ENCODE results near the gene CENPP.
A peak's percentile ranks its signal among the peaks of the same experiment; 100 is the strongest.

Gene CENPP

DNA sequence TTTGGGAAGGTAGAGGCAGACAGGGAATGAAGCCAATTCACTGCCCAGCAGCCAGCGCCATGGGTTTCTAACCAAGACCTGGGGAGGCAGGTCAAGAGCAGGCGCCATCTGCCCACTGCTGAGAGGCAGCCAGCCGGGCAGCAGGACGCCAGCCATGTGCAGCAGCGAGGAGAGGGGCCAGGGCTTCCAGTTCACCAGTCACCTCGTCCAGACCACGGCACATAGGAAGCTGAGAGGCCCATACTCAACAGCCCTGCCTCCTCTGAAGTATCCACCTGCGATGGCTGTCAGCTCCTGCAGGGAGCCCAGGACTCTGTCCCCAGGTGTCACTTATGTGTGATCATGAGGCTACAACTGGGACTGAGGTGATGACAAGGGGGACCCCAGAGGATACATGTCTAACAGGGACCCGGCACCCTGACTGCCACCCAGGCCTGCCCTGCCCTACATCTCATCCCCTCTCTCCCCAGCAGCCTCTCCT lies 314.1 kb downstream of the CENPP start:
- no peak for DNase-seq (ENCODE audit: low spot score)

DNA sequence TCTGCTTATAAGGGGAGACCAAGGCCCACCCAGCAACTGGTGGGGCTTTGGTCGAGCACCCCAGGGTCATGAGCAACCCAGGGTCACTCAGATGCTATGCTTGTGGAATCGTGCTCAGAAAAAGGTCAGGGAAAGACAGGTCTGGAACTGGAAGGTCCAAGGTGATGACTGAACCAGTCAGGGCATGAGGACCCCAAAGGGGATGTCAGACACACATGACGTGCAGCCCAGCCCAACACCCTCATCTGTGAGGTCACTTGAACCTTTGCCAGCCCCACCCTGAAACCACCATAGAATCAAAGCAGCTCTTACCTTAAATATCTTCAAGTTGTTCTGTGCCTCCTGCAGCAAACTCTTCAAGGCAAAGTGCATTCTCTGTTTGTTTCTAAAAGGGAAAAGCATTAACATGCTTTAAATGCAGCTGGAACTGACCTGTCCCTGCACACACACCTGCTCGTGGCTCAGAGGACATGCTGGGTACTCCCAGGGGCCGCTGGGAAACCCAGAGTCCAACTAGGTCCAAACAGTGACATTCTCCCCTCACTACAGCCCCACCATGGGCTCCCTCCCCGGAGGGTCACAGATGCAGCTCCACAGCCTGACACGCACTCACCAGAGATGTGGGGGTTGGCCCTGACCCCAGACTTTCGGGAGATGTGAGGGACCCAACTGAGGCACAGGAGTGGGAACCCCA lies 314.8 kb downstream of the CENPP start:
- no peak for DNase-seq (ENCODE audit: low spot score)

DNA sequence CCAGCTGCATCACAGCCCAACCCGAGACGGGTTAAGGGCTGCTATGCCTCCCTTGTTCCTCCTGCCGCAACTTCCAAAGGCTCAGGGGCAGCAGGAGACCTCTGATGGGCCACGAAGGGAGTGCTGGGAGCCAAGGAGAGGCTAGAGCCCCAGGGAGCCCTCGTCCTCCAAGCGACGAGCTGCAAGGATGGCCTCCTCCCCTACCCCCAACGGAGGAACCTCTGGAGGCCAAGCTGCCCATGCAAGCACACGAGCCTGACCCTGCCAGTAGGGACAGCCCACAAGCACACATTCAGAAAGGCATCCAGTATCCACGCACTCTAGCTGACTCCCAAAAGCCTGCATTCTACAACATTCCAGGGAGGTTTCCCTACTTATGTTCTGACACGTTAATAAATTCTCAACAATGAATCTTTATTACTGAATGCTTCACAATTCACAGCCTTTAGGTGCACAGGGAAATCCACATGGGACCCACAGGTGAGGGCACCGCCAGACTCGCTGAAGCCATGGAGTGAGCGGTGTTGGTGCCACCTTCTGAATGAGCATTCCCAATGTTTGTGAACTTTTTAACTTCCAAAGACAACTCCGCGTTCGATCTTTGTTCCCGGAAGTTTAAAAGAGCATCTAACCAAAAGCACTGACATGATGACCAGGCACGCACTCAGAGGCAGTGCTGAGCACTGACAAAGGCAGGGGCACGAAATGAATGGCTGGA lies 315.5 kb downstream of the CENPP start:
- DNase-seq (ENCODE audit: low spot score): no peak

DNA sequence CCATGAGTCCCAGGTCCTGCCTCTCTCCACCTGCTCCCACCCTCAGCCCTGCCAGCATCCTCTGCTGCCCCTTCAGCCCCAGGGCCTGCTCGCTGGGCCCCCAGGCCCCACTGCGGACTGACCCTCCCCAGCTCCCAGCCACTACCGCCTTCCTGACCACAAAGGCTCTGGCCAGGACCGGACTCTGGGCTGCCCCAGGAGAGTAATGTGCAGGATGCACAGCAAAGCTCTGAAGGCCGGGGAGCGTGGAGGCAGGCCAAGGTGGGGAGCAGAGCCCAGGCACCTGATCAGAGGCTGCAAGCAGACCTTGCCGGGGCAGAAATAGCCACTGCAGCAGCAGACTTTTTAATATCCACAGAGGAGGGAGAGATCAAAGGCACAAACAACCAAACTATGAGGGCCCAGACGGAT lies 316.3 kb downstream of the CENPP start:
- no peak for DNase-seq (ENCODE audit: low spot score)

DNA sequence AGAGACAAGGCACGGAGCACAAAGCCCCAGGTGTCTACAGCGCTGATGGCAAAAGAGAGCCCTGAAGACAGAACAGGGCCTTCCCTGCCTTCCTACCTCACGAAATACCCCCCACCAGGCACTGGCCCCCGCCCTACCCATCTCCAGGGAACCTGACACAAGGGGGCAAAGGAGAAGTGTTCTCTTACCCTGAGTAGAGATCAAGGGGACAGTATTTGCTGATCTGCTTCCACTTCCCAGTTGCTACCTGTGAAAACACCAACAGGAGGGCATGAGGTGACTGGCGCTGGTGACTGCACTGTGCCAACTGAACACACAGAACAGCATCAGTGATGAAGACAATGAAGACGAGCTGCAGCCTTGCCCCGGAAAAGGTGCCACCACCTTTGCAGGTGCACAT lies 316.8 kb downstream of the CENPP start:
- DNase-seq (ENCODE audit: low spot score): no peak

DNA sequence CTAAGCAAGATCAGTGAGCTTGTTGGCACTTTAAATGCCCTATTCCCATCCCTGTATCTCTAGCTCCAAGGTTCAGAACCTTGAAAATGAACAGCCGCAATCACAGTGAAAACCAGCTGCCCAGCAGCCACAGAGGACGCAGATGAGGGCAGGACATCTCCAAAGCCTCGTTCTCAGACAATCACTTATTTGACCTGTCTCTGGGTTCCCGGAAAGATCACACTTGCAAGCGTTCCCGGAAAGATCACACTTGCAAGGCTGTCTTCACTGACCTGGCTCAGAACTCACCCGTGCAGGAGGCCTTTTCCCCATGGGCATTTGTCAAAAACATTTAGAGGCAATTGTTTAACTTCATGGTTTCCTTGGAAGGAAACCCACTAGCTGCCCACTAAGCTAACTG lies 318.5 kb downstream of the CENPP start:
- no peak for DNase-seq (ENCODE audit: low spot score)

DNA sequence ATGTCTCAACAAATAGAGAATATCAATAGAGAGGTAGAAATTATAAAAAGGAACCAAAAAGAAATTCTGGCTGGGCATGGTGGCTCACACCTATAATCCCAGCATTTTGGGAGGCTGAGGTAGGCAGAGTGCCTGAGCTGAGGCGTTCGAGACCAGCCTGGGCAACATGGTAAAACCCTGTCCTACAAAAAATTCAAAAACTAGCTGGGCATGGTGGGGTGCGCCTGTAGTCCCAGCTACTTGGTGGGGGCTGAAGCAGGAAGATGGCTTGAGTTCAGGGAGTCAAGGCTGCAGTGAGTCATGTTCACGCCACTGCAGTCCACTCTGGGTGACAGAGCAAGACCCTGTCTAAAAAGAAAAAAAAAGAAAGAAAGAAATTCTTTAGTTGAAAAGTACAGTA lies 319.3 kb downstream of the CENPP start:
- DNase-seq (ENCODE audit: low spot score): no peak

DNA sequence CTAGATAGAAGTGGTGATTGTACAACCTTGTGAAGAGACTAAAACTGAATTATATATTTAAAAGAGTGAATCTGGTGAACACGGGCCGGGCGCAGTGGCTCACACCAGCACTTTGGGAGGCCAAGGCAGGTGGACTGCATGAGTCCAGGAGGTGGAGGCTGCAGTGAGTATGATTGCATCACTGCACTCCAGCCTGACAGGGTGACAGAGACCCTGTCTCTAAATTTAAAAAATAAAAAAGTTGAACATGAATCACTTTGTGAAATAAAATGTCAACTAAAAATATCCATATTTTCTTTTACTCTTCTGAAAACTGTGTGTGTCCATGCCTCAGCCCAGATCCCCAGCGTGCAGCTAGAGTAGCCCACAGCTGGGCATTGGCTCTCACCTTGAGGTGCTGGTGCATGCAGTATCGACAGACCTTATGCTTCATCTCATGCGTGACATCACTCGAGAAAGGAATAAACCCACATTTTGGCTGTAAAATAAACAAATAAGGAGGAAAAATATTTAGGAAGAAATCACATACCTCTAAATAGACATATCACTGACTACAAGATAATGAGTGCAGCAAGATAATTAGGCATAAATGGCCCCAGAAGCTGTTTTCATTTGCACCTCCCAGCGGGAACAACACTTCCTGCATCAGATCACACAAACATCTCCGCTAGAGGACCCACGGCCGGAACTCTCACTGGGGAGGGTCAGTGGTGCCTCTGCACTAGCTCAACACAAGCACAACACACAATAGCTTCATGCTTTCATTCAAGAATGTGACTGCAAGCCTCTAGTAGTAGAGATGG lies 322.1 kb downstream of the CENPP start:
- DNase-seq (ENCODE audit: low spot score): no peak

DNA sequence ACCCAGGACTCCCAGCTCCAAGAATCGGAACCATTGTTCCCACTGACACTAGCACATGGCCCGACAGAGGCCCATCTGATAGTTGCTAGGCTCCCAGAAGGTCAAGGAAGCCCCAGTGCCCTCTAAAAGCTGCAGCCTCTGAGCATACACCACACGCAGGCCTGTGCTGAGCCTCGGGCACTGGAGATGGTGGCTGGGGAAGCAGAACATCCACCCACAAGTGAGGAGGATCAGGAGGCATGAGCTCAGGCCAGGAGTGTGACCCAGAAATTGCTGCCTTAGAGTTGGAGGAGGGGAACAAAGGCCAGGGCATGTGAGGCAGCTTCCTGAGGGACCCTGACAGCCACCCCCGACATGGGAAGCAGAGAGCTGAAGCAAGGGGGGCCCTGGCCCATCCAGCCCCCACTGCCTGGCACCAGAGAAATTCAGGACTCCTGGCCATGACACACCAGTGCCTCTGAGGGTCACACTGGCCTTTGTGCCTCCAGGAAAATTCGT lies 322.8 kb downstream of the CENPP start:
- no peak for DNase-seq (ENCODE audit: low spot score)

DNA sequence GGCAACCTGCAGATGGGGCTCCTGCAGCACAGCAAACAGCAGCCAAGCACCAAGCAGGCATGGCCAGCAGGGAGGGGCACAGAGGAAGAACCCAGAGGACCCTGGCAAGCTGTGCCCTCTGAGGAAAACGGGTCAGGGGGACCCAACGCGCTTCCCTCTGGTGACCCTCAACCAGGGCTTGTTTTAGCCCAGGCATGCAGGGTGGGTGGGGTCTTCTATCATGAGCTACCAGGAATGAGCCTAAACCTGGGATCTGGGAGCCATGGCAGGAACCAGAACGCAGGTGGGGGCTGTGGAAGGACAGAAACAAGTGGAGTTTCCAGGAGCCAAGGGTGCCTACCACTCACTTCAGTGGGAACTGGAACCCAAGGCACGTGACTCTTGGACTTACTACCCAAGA lies 323.3 kb downstream of the CENPP start:
- no peak for DNase-seq (ENCODE audit: low spot score)

DNA sequence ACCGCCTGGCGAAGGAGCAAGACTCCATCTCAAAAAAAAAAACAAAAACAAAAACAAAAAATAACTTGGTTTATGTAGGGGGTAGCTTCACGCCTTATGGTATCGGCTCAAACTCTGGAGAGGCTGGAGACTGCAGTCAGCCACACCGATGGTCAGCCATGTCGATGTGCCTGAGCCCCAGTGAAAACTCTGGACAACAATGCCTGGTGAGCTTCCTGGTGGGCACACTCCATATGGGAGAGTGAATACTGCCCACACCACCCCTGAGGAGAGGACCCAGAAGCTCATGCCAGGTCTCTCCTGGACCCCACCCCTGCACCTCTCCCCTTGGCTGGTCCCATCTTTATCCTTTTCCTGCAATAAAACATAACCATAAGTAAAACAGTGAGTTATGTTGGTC lies 324.5 kb downstream of the CENPP start:
- DNase-seq (ENCODE audit: low spot score): no peak

DNA sequence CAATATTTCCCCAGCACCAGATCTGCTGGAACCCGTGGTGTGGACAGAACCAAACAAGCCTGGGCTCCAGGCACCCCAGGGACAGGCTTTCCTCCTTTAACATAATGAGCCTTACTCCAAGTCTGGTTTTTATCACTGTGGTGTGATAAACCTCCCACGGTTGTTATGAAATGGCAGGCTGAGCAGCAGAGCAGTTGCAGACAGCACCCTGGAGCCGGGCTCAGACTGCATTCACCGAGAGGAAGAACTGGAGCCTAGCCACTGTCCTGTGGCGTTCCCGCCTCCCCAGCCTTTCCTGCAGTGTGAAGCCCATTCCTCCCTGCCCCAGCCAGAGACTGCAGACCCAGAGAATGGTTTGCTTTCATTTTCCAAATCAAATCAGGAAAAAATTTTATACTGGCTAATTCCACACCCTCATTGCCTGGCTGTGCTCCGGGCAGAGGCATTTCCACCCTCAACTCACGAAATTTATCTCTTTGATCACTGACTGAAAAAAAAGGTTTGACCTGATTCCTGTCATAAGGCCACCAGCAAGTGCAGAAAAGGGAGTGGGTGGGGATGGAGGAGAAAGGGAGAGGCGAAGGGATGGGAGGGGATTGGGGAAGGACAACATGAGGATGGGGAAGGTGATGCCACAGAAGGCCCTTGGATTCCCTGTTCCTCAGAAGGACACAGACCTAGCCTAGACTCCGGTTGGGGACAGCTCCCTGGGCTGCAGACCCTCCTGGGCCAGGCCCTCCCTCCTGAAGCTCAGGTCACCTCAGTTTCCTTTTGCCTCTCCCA lies 325.3 kb downstream of the CENPP start:
- peak; percentile 87 for DNase-seq (ENCODE audit: low spot score)

DNA sequence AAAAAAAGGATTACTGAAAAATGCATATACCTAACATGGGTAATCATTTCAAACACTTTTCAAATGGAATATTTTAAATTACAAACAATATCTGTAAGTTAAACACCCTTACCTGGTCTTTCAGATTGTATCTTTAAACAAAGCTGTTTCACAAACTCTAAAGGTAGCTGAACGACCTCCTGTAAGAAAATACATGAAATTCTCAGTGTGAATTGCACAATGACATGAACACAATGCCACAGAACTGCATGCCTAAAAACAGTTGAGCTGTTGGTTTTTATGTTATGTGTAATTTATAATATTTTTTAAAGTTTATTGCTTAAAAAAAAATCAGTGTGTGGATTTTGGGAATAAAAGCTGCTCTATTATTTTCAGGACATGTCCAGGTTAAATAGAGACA lies 326.7 kb downstream of the CENPP start:
- no peak for DNase-seq (ENCODE audit: low spot score)

DNA sequence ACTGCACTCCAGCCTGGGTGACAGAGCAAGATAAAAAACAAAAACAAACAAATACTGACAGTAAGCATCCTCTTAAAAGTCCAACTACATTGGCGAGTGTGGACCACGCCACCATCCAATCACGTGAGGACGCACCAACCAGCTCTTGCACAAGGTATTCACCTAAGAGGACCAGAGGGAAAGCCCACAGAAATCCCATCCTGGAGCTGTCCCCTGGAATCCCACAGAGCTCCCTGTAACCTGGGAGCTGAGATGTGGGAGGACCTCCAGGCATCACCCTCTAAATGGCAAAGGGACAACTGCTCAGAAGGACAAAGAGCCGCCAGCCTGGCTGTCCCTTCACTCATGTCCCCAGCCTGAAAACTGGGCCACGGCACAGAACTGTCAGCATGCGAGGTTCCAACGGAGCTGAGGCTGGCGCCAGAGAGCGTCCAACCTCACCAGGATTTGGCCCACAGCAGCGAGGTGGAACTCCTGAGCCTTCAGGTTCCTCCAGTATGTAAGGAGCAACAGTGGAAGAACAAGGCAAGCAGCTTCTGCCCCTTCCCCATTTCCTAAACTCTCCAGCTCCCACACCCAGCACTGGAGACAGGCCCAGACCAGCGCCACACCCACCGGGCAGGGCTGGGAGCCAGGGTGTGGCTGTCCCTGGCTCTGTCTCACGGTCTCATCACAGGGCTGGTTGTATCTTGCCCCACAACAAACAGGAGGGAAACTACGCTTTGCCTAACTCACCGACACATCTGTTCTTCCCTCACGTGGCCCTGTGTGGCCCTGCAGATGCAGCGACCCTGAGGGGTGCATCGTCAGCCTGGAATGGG lies 328.9 kb downstream of the CENPP start:
- DNase-seq (ENCODE audit: low spot score): peak; percentile 74

DNA sequence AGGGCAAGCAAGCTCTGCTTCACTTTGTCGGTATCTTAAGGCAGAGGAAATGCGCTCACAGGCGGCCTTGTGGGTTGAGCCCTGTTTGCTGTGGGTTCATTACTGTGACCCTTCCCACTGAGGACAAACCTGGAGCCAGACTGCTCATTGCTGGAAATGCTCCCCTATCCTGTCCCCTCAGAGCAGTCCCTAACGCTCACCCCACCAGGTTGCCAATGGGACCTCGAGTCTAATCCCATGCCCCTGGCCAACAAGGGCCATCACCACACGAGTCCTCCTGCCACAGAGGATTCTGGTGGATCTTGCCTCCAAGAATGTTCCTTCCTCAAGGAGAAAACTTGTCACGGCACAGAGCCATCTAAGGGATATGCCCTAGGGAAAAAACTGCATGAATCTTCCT lies 329.6 kb downstream of the CENPP start:
- DNase-seq (ENCODE audit: low spot score): no peak

DNA sequence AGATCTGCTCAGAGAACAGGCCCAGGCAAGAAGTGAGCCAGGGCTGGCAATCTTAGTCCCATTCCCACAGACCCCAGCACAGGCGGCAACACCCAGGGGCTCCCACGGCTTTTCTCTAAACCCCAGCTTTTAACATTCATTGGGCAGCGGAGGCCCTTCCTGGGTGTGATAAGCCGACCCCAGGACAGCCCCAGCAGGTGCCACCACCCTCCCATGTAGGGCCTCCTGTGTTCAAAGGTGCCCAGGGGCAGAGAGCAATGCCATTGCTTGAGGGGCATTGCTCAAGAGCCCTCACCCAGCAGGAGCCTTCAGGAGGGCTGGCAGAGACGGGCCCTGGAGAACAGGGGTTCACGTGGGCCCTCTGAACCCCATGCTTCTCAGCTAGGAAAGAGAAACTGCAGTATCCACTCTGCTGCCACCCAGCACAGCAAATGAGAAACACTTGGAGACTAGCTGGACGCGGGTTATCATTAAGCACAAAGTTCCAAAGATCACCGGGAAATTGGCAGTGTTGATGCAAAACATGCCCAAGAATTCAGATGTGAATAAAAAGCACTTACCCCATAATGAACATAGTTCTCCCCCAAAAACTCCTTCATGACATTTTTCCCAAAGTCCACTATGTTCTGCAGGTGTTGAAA lies 330.3 kb downstream of the CENPP start:
- DNase-seq (ENCODE audit: low spot score): no peak

DNA sequence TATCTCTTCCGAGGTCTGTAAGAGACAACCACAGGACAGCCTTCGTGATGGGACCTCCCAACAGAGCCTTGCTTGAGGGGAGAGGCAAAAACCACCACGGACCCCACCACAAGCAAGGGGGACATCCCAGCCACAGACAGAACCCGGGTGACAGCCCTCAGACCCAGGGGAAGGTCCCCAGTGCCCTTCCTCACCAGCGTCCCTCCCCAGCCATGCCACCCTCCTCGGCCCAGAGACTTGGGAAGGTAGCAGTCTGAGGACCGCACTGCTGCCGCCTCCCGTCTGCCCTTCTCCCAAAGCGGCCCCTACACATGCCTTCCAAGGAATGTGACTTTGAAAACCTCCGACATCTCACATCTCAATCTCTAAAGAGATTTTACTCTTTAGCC lies 330.8 kb downstream of the CENPP start:
- DNase-seq (ENCODE audit: low spot score): no peak

DNA sequence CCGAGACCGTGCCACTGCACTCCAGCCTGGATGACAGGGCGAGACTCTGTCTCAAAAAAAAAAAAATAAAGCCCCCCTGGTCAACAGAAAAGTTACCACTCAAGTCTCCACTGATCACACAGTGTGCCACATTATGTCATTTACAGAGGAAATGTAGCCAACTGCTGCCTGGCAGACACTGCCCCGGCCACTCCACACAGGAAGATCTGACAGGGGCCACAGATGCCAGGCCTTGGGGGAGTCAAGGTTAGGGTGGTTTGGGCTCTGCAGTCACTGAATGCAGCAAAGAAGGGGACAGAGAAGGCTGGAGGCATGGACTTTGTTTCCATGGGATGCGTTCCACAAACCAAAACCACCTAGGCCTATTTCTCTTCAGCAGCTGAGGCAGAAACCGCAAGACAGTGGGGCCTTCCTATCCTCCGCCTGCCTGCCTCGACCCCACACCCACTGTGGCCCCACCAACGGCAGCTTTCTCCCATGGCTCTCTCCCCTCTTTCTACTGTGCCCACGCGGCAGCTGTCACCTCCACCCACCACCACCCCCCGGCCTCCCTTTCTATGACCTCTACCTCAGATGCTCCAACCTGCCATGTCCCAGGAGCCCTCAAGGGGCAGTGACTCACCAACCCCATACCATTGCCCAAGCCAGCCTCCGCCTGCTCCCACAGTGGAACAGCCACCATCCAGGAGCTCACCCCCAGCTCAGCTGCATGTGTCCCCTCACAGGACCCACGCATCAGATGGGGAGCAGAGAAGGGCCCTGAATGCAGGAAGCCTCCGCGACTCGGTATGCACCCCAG lies 331.7 kb downstream of the CENPP start:
- no peak for DNase-seq (ENCODE audit: low spot score)

DNA sequence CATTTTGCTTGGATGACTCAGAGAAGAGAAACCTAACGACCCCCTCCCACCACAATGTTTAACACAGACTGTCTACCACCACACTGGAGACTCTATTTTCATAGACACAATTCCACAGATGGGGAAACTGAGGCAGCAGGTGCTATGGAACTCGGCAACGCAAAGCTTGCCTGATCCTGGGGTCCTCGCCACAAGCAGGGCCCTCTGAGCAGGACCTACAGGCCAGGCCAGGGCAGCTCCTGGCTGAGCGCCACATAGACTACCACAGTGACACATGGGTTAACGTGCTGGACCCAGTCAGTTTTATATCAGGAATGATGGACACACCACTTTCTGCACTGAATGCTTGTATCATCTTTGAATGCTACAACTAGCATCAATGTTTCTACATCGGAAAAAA lies 332.4 kb downstream of the CENPP start:
- no peak for DNase-seq (ENCODE audit: low spot score)

DNA sequence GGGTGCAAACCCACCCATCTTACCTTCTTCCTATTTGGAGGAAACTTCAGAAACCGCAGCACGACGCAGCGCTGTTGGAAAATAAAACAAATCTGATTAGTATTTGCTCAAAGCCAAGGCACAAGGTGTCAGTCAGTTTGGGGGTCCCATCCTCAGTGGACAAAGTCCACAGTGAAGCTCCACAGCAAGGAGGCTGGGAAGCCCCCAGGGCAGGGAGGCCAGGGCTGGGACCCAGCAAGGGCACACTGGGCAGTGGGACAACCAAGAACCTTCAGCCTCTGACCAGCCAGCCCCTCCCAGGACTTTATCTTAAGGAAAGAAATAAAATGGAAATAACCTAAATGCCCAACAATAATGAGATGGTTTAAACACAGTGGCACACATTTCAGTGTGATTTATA lies 332.9 kb downstream of the CENPP start:
- no peak for DNase-seq (ENCODE audit: low spot score)

Data from GM03348 (cell line).